Measurements from ENCODE around the gene PLEKHG3. TPM values are rescaled to one million over a fixed set of nuclear protein-coding genes. Genes with fewer than 3 reads are reported as not detected.
A peak's percentile ranks its signal among the peaks of the same experiment; 100 is the strongest.

PLEKHG3 gene
- total and polyA plus RNA-seq, 2 of the 4 experiments (the other 2 are of a cell fraction): 8.2 to 8.4 TPM

DNA sequence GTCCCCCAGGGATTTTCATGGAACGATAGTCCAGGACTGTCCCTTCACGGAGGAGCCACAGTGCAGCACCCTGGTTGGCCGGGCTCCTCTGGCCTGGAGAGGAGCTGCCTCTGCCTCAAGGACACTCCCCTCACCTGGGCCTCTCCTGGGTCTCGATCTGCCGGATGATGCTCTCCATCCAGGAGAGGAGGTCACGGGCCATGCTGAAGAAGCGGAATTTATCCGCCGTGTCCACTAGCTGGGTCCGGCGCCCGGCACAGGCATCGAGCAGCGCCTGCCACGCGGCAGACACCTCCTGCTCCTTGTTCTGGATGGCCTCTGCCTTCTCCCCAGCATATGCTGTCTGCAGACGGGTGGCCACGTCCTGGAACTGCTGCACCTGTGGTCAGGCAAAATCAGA lies 66.5 kb downstream of the PLEKHG3 start:
- Histone ChIP-seq H3K4me1 (ENCODE audit: control insufficient read depth, insufficient read depth, low read length) (no peaks in the 10 kb centered on the region), H3K23ac (ENCODE audit: low read depth, low read length) (no peak overlapping the region), H3K36me3 (ENCODE audit: control insufficient read depth, insufficient read depth, low read length) (no peaks in the 10 kb centered on the region), H3K4ac (ENCODE audit: low read depth, low read length) (no peak overlapping the region), H4K20me1 (ENCODE audit: insufficient read depth, low read length) (no peaks in the 10 kb centered on the region), H4K8ac (ENCODE audit: low read depth in 2 of 2, low read length in 2 of 2) (no peak overlapping the region), H2BK120ac (ENCODE audit: low read depth, low read length) (no peak overlapping the region), H3K56ac (ENCODE audit: extremely low read depth, insufficient read depth, low read length) (no peak overlapping the region), H2BK15ac (ENCODE audit: low read depth, low read length) (no peak overlapping the region), H3K14ac (replicated peaks; ENCODE audit: low read depth, low read length) (no peak overlapping the region), H3K27ac (ENCODE audit: insufficient read depth, low read length) (no peak overlapping the region), H3K9ac (ENCODE audit: low read depth, low read length) (no peak overlapping the region), H3K18ac (ENCODE audit: low read depth, low read length) (no peak overlapping the region), H2AK5ac (ENCODE audit: low read depth, low read length) (no peak overlapping the region), H2BK5ac (ENCODE audit: low read depth, low read length, poor library complexity, severe bottlenecking) (no peak overlapping the region), H2BK20ac (ENCODE audit: low read depth, low read length) (no peak overlapping the region), H3K9me1 (ENCODE audit: insufficient read depth, low read length) (no peaks in the 10 kb centered on the region), H3K4me3 (ENCODE audit: insufficient read depth, low read depth, low read length) (no peak overlapping the region), H4K5ac (ENCODE audit: low read depth, low read length) (no peak overlapping the region), H3K79me1 (ENCODE audit: low read depth in 1 of 2, low read length in 2 of 2) (no peaks in the 10 kb centered on the region), H2AK9ac (replicated peaks; ENCODE audit: low read depth, low read length, poor library complexity) (peak overlapping the region; percentile 63), H3K4me2 (ENCODE audit: low read depth, low read length) (no peak overlapping the region), H3K9me3 (ENCODE audit: control insufficient read depth, insufficient read depth, low read length) (no peaks in the 10 kb centered on the region; the same call in 1 of the 2 replicates), H3K27me3 (ENCODE audit: control insufficient read depth, insufficient read depth, low read length) (peaks cover 28% of the 10 kb centered on the region), H2AFZ (replicated peaks; ENCODE audit: low read length, poor library complexity) (no peak overlapping the region), H4K91ac (ENCODE audit: insufficient read depth, low read depth, low read length) (no peak overlapping the region)
- POLR2A ChIA-PET (ENCODE audit: unreplicated experiment): interaction anchor here (0.5 kb wide), 1 partner anchor 144 kb away, joined by 7 read pairs; no protein-coding TSS in a partner anchor
- dilution Hi-C loops (cut with HindIII; ENCODE audit: low sequenced_read_pairs, unreplicated experiment) (no loop called here), intact Hi-C loops (cut with micrococcal nuclease) (no loop called here), in situ Hi-C loops (cut with MboI; ENCODE audit: low sequenced_read_pairs) (no loop called here)
- 89% methylated on average over 17 of the region's 18 CpGs; no CpG with 5 or more reads in 1 of the 2 experiments for WGBS, 2 experiments (ENCODE audit: extremely low coverage in 2 of 2, insufficient read length in 1 of 2)
- BruUV-seq (replicated peaks): no TSS peak
- CTCF ChIA-PET: no interaction called here
- ATAC-seq (ENCODE audit: low read depth) (no peak), DNase-seq (no peak)
- TF ChIP-seq, protein P1, sequence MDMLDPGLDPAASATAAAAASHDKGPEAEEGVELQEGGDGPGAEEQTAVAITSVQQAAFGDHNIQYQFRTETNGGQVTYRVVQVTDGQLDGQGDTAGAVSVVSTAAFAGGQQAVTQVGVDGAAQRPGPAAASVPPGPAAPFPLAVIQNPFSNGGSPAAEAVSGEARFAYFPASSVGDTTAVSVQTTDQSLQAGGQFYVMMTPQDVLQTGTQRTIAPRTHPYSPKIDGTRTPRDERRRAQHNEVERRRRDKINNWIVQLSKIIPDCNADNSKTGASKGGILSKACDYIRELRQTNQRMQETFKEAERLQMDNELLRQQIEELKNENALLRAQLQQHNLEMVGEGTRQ (IDR thresholded peaks at IDR 0.05; ENCODE audit: low read depth, low read length): no peak
- TF ChIP-seq MAZ (IDR thresholded peaks at IDR 0.05; ENCODE audit: borderline replicate concordance, low read depth, low read length) (no peak), RFX5 (IDR thresholded peaks at IDR 0.05; ENCODE audit: low read depth, low read length) (no peak), CEBPB (IDR thresholded peaks at IDR 0.05; ENCODE audit: low read depth, low read length) (no peak)
